HUES64 (cell line): ENCODE measurements around the gene TPP1.

ENCODE experiments used
- H3K27ac ChIP-seq: 2 replicates; pipeline ENCODE4 v1.7.0; 2013; ENCODE audit warnings: low read depth, low read length, inconsistent platforms
- H3K27me3 ChIP-seq: 2 replicates; pipeline ENCODE4 v1.6.1; 2013; ENCODE audit warnings: mild to moderate bottlenecking, low read length; ENCODE audit not compliant: insufficient read depth
- H3K36me3 ChIP-seq: 2 replicates; pipeline ENCODE4 v1.6.1; 2013; ENCODE audit warnings: mild to moderate bottlenecking, low read length; ENCODE audit not compliant: insufficient read depth
- H3K4me1 ChIP-seq: 2 replicates; pipeline ENCODE4 v1.6.1; 2013; ENCODE audit warnings: mild to moderate bottlenecking, low read length, moderate library complexity; ENCODE audit not compliant: insufficient read depth
- H3K4me3 ChIP-seq: 2 replicates; pipeline ENCODE4 v1.5.1; 2013; ENCODE audit warnings: mild to moderate bottlenecking, low read length, moderate library complexity
- H3K9ac ChIP-seq: 2 replicates; pipeline ENCODE4 v1.6.1; 2013; ENCODE audit warnings: mild to moderate bottlenecking, low read depth, low read length
- H3K9me3 ChIP-seq: 2 replicates; pipeline ENCODE4 v1.6.1; 2013; ENCODE audit warnings: low read depth, low read length; ENCODE audit not compliant: insufficient read depth
- WGBS: fragments of 150-250, 120-280 bp; methylation state at CpG from one replicate; pipeline ENCODE4 v1.1.7; 2013; ENCODE audit warnings: missing lambda C conversion rate; 5-methylcytosine and 5-hydroxymethylcytosine counted together

The TPP1 gene

DNA sequence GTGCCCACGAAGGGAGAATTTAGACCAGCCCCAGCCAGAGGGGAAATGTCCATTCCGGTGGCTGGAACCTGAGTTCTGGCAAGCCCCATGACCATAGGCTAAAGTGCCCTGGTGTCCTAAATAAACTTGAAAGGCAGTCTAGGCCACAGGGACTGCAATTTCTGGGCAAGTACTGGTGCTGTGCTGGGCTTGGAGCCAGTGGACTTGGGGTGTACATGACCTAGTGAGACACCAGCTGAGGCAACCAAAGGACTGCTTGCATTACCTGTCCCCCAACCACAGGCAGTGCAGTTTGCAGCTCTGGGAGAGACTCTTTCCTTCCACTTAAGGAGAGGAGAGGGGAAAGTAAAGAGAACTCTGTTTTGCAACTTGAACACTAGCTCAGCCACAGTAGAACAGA, 39.5 kb downstream of the TPP1 start:
- Histone ChIP-seq H3K4me1 (no peaks in the 10 kb centered on the region), H3K9me3 (peaks cover 9% of the 10 kb centered on the region), H3K27me3 (no peaks in the 10 kb centered on the region), H3K36me3 (no peaks in the 10 kb centered on the region; the same call in 1 of the 2 replicates), H3K9ac (no peak overlapping the region), H3K4me3 (no peak overlapping the region), H3K27ac (no peak overlapping the region)
- 93% methylated on average over 2 of the region's 2 CpGs for WGBS

DNA sequence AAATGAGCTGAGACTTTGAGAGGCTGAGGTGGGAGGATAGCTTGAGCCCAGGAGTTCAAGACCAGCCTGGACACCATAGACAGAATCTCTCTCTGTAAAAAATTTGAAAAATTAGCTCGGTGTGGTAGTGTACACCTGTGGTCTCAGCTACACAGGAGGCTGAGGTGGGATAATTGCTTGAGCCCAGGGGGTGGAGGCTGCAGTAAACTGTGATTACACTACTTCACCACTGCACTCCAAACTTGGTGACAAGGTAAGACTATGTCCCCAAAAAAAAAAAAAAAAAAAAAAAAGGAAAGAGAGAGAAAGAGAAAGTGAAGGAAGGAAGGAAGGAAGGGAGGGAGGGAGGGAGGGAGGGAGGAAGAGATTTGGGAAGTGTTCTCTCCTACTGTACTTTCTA, 41.1 kb downstream of the TPP1 start:
- Histone ChIP-seq H3K9ac (no peak overlapping the region), H3K36me3 (no peaks in the 10 kb centered on the region; the same call in 1 of the 2 replicates), H3K27me3 (no peaks in the 10 kb centered on the region), H3K4me1 (no peaks in the 10 kb centered on the region), H3K4me3 (no peak overlapping the region), H3K27ac (no peak overlapping the region), H3K9me3 (no peaks in the 10 kb centered on the region)
- WGBS = 100% methylated on average over 1 of the region's 1 CpG

DNA sequence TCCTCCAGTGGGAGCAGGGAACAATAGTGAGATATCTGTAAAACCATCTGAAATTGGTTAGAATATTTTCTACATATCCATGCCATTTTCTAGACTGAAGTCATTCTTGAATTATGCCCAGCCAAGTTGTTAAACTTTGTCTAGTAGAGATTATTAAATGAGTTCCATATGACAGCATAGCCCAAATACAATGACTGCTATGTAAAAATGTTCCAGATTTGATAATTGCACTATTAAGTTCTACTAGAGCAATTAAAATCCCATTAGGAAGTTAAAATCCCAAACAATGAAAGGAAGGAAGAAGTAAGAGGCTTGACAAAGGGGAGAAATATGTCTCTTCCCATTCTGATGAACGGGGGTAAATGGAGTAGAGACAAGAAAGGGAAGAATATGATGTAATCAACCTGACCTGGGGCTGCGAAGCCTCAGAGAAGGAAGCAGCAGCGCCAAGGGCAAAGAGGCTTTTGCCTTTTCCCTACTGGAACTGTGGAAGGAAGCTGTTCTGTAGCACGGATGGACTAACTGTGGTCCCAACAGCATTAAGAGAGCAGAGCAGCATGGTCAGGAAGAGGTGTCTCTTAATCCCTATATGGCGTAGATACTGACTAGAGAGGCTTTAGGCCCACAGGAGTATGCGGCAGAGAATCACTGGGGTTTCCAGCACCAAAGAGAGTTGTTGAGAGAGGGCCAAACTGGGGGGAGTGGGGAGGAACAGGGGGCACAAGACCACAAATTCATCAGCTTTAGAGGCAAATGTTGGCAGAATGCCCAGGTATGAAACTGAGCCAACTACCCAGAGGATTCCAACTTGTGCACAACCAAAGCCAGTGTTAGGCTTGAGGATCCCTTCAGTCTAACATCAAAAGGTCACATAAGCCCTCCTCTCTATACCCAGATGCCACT, 42.5 kb downstream of the TPP1 start:
- Histone ChIP-seq H3K4me1 (no peaks in the 10 kb centered on the region), H3K4me3 (no peak overlapping the region), H3K9ac (no peak overlapping the region), H3K36me3 (no peaks in the 10 kb centered on the region; the same call in 1 of the 2 replicates), H3K27me3 (no peaks in the 10 kb centered on the region), H3K27ac (no peak overlapping the region), H3K9me3 (no peaks in the 10 kb centered on the region)
- 87% methylated on average over 5 of the region's 6 CpGs for WGBS

DNA sequence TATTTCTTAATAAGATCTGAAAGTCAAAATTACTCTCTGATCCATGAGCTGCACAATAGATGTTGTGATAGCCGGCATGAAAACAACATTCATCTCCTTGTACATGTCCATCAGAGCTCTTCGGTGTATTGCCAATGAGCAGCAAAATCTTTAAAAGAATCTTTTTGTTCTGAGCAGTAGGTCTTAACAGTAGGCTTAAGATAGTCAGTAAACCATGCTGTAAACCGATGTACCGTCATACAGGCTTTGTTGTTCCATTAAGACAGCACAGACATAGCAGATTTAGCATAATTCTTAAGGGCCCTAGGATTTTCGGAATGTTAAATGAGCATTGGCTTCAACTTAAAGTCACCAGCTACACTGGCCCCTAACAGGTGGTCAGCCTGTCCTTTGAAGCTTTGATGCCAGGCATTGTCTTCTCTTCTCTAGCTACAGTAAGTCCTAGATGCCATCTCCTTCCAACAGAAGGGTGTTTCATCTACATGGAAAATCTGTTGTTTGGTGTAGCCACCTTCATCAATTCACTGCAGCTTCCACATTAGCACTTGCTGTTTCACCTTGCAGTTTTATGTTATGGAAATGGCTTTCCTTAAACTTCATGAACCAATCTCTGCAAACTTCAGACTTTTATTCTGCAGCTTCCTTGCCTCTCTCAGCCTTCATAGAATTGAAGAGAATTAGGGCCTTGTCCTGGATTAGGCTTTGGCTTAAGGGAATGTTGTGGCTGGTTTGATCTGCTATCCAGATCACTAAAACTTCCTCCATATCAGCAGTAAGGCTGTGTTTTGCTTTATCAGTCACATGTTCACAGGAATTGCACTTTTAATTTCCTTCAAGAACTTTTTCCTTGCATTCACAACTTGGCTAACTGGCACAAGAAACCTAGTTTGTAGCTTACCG, 44.2 kb downstream of the TPP1 start:
- no peak overlapping the region for H3K27ac ChIP-seq
- no peaks in the 10 kb centered on the region for H3K4me1 ChIP-seq
- no peaks in the 10 kb centered on the region for H3K36me3 ChIP-seq
- H3K4me3 ChIP-seq = no peak overlapping the region
- 92% methylated on average over 6 of the region's 6 CpGs for WGBS
- H3K9me3 ChIP-seq = no peaks in the 10 kb centered on the region
- H3K9ac ChIP-seq = no peak overlapping the region
- no peaks in the 10 kb centered on the region for H3K27me3 ChIP-seq

DNA sequence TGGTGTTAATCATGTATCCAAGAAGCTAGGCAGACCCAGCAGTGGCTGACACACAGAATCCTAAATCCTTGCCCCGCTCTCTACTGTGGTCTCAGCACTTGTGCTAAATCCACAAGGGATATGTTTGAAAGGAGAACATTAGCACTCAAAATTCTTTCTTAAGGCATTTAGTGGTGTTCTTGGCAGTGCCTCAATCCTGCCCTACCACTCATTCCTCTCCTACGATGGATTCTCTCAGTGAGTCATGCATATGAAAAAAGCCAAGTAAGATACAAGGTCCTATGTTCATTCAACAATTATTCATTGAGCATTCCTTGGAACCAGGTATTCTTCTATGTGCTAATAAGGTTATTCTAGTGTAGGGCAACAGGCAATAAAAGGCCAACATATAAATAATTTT, 47.0 kb downstream of the TPP1 start:
- Histone ChIP-seq H3K9ac (no peak overlapping the region), H3K4me1 (peaks cover 5% of the 10 kb centered on the region; the same call in 1 of the 2 replicates), H3K27ac (no peak overlapping the region), H3K4me3 (no peak overlapping the region), H3K9me3 (no peaks in the 10 kb centered on the region), H3K27me3 (no peaks in the 10 kb centered on the region), H3K36me3 (no peaks in the 10 kb centered on the region)
- 92% methylated on average over 2 of the region's 2 CpGs for WGBS

DNA sequence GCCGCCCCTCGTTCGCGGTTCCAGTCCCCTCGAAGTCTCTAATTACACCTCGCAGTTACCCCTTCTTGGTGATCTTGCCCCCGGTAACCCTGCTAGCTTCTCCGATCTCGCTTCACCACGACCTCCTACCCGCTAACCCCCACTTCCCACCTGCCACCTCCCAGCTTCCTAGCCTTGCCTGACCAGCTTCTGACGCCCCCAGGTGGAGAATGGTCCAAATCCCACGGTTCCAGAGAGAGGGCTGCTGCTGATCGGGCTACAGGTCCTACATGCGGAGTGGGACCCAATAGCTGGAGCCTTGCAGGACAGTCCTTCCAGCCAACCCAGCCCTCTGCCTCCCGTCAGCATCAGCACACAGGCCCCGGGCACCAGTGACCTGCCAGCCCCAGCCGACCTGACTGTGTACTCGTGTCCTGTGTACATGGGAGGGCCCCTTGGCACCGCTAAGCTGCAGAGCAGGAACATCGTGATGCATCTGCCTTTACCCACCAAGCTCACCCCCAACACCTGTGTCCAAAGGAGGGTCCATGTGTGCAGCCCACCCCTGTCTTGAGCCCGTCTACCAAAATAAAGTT, 47.7 kb downstream of the TPP1 start:
- Histone ChIP-seq H3K36me3 (no peaks in the 10 kb centered on the region), H3K27ac (no peak overlapping the region), H3K9ac (no peak overlapping the region), H3K9me3 (no peaks in the 10 kb centered on the region), H3K4me3 (no peak overlapping the region), H3K27me3 (no peaks in the 10 kb centered on the region), H3K4me1 (peaks cover 5% of the 10 kb centered on the region; the same call in 1 of the 2 replicates)
- WGBS = 91% methylated on average over 22 of the region's 22 CpGs

DNA sequence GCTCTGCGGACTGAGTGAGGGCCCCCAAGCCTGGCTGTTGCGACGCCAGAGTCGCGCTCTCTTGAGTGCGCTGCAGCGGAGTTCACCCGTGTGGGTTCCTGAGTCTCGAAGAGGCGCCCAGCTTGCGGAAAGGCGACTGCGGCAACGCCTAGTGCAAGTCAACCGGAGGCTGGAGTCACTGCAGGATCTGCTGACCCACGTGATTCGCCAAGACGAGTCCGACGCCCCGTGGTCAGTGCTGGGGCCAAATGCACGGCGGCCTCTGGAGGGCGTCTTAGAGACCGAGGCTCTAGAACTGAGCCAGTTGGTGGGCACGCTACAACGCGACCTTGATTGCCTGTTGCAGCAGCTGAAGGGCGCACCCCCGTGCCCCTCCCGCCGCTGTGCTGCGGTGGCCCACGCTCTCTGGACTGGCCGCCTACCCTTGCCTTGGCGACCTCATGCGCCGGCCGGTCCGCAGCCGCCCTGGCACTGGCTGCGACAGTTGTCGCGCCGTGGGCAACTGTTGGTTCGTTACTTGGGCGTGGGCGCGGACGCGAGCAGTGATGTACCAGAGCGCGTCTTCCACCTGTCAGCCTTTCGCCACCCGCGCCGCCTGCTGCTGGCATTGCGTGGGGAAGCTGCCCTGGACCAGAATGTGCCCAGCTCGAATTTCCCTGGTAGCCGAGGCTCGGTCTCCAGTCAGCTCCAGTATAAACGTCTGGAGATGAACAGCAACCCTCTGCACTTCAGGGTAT, 48.4 kb downstream of the TPP1 start:
- H3K27ac ChIP-seq = no peak overlapping the region
- no peaks in the 10 kb centered on the region for H3K36me3 ChIP-seq
- WGBS = 97% methylated on average over 62 of the region's 62 CpGs
- H3K27me3 ChIP-seq = no peaks in the 10 kb centered on the region
- no peak overlapping the region for H3K4me3 ChIP-seq
- H3K9me3 ChIP-seq = no peaks in the 10 kb centered on the region
- no peak overlapping the region for H3K9ac ChIP-seq
- peaks cover 5% of the 10 kb centered on the region; the same call in 1 of the 2 replicates for H3K4me1 ChIP-seq

DNA sequence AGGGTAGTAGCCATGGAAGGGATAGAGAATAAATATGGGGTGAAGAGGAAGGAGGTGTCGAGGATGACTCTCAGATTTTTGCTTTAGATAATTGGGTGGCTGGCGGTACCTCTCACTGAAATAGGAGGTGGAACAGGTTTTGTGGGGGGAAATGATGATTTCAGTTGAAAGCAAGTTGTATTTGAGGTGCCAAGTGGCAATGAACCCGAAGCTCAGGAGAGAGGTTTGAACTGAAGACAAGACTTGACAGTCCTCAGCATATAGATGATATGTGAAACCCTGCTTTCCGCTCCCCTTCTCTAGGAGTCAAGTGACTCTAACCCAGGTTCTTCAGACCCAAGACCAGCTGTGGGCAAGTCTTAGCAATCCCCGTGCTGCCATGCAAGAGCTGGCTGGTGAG, 49.5 kb downstream of the TPP1 start:
- H3K4me3 ChIP-seq = no peak overlapping the region
- no peak overlapping the region for H3K27ac ChIP-seq
- no peaks in the 10 kb centered on the region for H3K9me3 ChIP-seq
- H3K36me3 ChIP-seq = no peaks in the 10 kb centered on the region
- no peak overlapping the region for H3K9ac ChIP-seq
- peaks cover 13% of the 10 kb centered on the region for H3K4me1 ChIP-seq
- 85% methylated on average over 5 of the region's 5 CpGs for WGBS
- H3K27me3 ChIP-seq = no peaks in the 10 kb centered on the region

DNA sequence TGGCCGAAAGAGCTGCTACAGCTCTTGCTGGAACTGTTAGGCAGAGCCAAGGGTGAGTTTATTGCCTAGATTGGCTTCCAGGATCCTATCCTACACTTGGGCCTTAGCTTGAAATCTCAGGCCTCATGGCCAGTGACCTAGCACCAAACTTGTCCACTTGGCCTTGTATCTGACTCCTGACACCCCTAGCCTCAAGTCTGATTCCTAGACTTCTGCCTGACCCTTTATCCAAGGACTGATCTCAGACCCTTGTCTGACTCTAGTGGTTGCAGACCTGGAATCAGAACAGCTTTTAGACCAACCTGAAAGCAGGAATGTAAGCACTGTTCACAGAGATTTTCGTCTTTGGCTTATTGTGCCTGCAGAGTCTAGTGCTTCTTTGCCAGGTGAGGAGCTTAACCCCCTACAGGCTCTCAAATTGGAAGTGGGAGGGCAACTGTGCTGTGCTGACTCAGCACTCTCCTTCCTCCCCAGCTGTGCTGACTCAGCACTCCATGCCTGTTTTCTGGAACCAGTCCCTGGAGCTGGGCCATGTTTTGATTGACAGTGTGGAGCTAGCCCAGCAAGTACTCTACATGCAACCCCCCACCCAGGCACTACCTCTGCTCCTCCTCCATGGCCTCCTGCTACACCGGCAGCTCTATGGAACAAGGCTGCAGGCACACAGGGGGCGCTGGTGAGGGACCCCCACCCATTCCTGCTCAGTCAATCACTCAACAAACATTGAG, 50.9 kb downstream of the TPP1 start:
- Histone ChIP-seq H3K36me3 (no peaks in the 10 kb centered on the region), H3K9me3 (no peaks in the 10 kb centered on the region), H3K9ac (no peak overlapping the region), H3K27me3 (no peaks in the 10 kb centered on the region), H3K4me1 (peaks cover 15% of the 10 kb centered on the region), H3K27ac (no peak overlapping the region; the same call in 1 of the 2 replicates), H3K4me3 (no peak overlapping the region)
- WGBS = 77% methylated on average over 4 of the region's 4 CpGs

DNA sequence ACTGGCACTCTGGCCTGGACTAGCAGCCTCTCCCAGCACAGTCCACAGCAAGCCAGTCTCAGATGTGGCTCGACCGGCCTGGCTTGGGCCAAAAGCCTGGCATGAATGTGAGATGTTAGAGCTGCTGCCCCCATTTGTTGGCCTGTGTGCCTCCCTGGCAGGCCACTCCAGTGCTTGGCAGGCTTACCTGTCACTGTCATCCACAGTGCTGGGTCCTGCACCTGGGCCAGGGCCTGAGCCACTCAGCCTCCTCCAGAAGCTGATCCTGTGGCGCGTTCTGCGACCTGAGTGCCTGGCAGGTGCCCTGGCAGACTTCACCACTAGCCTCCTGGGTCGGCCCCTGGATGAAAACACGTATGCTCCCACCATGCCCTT, 51.9 kb downstream of the TPP1 start:
- Histone ChIP-seq H3K36me3 (no peaks in the 10 kb centered on the region), H3K4me1 (peaks cover 18% of the 10 kb centered on the region), H3K9ac (no peak overlapping the region), H3K9me3 (no peaks in the 10 kb centered on the region), H3K4me3 (no peak overlapping the region), H3K27ac (no peak overlapping the region), H3K27me3 (no peaks in the 10 kb centered on the region)
- 96% methylated on average over 7 of the region's 7 CpGs for WGBS
